Activated CD8-positive, alpha-beta T cell treated with anti-CD3 and anti-CD28 coated beads, Interleukin-2, amount 10 ng/mL, durations not matched to agents 7 days and 5 days (primary cell): ENCODE data around the gene CYP2U1. TPM values are rescaled to one million over a fixed set of nuclear protein-coding genes. Genes with fewer than 3 reads are reported as not detected.

Experiments used
- total RNA-seq, 2 experiments: library from RNA; stranded (reverse); gene quantifications; one replicate each; pipeline ENCODE4 v1.2.3, GENCODE V29; 2021

Gene CYP2U1
- total RNA-seq, 2 experiments from 2014 or later = 2.9 to 3.3 TPM

Other genes starting within 250 kb of the CYP2U1 start
- 10 to 100 TPM; 20.5 to 20.8 TPM for gene PAPSS1, start 211.3 kb upstream of the CYP2U1 start, total RNA-seq
- not detected for gene SGMS2, start 106.6 kb upstream of the CYP2U1 start, total RNA-seq
- 10 to 100 TPM; 52.8 to 53.7 TPM for gene HADH, start 58.3 kb downstream of the CYP2U1 start, total RNA-seq
- gene LEF1, start 237.4 kb downstream of the CYP2U1 start, total RNA-seq = 100 to 1,000 TPM; 205 to 246 TPM